DMS153 (cell line): ENCODE results near the gene GOLGA6A.
"Not testable (repeated sequence)": the region's sequence is repeated elsewhere in the genome, so short reads cannot be mapped to it uniquely, and the experiment has no call there.

Experiments used
- DNase-seq: peaks from one replicate; lab custom pipeline; 2025; lab: John Stamatoyannopoulos, UW

Gene GOLGA6A

DNA sequence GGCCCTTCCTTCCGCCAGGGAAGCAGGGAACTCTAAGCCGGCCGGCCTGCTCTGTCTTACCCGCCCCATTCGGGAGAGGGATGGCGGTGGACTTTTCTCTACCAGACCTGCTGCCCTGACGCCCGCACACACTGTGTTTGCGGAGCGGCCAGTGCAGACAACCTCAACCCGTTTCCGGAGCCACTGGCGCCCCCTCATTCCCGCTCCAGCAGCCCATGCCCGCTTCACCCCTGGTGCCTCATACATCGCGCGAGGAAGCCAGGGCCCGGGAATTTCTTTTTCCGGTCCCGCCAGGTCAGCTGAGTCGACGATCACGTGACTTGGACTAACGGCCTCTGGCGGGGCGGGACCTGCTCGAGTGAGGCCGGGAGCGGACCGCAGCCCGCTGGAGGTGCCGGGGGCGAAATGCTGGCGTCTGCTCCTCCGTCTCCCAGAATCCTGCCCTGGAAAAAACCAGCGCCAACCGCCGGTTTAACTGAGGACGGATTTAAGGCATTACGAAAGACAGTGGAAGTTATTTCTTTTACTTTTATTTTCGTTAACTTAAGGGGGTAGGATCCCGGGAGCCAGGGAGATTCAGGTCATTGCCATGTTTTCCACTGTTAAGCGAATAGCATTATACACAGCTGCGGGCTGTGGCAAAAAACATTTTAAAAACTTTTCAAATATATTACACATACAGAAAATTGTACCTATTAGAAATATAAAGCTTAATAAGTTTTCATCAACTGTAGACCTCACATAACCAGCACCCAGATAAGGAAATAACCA is 17.8 kb upstream of the GOLGA6A start:
- DNase-seq, result not testable (repeated sequence)

DNA sequence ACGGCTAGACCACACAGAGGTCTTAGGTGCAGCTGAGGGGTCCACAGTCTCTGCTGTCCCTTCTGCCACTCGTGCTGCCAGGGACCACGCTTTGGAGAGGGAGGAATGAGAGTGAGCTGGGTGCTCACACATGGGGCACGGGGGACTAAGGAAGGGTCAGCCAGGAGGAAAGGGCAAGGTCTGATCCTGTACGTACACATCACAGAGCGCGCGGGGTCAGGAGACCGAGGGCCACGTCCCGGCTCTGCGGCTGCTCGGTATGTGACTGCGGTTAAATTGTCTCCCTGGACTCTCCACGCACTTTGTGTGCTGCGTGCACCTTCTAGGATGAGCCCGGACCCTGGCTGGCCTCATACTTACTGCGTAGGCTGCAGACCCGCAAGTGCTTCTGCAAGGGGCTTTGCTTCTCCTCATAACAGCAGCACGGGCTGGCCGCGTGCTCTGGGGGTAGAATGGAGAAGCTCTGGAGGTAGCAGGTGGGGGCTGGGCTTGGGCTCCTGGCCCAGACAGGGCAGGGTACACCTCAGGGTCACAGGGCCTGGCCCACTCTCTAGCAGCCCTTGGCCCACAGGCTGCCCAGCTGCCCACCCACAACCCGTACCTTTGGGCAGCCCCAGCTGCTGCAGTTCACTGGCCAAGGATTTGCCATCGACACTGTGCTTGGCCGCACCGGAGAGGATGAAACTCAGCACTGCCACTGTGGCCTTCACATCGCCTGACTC is 14.6 kb upstream of the GOLGA6A start:
- not testable (repeated sequence) for DNase-seq

DNA sequence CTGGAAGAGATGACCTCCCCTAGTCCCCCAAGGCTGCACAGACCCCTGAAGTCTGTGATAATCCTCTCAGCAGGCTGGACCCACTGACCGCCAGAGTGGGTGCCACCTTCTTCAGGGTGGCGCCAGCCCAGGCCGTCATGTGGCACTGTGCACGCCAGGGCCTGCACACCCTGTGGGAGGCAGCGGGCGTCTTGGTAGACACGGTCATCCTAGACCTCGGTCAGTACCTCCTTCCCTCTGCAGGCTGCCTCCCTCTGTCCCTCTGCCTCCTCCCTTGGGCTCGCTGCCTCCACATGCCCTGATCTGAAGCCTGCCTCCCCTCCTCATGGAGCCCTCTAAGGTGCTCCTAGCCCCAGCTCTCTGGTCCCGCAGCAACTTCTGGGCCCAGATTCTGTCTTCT is 13.3 kb upstream of the GOLGA6A start:
- not testable (repeated sequence) for DNase-seq

DNA sequence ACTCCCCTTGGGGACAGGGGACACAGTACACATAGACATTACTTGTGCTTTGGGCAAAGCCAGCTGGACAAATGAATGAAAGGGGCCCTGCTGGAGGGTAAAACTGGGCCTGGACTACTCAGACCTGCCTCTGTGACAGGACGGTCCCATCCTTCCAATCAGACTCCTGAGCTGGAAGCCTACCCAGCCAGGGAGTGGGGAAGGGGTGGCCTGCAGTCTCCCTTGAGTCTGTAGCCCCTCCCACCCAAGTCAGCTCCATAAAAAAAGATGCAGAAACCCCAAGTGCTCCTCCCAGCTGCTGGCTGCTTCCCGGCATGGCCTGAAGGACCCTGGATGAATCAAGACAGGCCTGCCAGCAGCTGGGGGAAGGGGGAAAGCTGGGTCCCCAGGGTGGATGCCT is 12.2 kb upstream of the GOLGA6A start:
- DNase-seq, result not testable (repeated sequence)

DNA sequence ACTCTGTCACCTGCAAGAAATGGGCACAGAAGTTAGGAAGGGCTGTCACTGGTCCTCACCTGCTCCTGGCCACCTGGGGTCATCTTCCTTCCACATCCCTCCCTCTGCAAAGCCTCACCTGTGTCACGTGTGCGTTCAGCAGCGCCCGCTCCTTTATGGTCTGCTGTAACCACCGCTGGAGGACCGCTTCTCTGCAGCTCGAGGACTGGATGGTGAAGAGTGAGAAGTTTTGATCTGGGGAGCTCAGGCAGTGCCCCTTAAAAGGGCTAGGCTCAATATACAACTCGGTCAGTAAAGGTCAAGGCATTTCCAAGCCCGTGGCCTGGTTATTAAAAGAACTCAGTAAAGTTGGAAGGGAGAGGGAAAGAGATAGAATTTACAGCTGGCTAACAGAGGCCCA is 6.6 kb downstream of the GOLGA6A start:
- not testable (repeated sequence) for DNase-seq

DNA sequence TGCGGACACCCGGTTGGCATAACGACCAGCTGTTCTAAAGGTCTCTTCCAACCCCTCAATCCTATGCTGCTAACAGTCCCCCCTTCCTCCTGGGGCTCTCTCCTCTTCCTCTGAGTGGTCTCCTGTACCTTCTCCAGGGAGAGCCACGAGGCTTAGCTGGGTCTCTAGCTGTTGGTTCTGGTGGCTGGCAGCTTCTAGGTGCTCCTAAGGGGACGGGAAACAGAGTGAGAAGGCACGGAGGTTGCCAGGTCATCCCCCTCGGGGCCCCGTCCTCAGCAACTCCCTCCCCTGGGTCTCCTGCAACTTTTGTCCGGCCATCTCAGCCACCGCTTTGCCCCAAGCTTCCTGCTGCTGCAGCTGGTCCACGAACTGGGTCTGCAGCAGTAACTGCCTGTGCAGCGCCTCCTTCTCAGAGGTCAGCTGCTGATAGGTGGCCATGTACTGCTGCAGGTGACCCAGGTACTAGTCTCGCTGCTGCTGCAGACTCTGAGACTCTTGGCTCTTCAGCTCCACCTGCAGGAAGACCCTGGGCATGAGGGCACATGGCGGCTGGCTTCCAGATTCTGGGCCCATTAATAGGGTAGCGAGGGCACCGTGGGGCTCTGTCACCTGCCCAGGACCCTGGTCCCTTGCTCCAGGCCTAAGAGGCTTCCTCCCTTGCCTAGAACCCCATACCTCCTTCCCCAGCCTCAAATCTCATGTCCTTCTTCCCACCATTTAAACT is 9.6 kb downstream of the GOLGA6A start:
- DNase-seq, result not testable (repeated sequence)

DNA sequence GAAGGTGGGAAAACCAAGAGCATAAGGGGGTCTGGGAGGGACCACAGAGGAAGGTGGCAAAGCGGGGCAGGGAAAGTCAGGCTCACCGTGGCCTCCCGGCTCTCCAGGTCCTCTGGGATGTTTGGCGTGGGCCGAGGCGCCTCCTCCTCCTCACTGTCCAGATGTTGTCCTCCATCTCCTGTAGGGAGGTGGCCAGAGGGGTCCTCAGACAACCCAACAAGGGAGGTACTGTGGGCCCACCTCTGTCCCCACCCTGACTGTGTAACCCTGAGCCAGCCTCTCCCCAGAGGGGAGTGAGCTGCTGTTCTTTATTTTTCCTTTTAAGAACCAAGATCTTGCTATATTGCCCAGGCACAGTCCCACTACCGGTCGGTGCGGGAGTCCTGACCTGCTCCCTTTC is 10.2 kb downstream of the GOLGA6A start:
- DNase-seq, result not testable (repeated sequence)

DNA sequence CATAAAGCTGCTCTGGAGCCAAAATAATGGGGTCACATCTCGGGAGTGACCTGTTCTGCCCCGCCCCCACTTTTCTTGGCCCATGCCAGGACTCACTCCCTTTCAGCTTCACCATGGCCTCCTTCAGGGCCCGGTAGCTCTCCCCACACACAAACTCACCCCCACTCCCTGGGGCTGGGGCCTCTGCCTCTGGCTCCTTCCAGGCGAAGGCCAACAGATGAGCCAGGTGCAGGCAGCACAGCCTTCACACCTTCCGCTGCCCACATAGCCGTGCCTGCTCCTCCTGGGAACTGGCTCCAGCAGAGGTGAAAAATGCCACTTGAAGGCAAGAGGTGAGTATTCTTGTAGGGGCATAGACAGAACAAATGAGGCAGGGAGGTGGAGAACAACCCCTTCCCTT is 10.7 kb downstream of the GOLGA6A start:
- DNase-seq, result not testable (repeated sequence)

DNA sequence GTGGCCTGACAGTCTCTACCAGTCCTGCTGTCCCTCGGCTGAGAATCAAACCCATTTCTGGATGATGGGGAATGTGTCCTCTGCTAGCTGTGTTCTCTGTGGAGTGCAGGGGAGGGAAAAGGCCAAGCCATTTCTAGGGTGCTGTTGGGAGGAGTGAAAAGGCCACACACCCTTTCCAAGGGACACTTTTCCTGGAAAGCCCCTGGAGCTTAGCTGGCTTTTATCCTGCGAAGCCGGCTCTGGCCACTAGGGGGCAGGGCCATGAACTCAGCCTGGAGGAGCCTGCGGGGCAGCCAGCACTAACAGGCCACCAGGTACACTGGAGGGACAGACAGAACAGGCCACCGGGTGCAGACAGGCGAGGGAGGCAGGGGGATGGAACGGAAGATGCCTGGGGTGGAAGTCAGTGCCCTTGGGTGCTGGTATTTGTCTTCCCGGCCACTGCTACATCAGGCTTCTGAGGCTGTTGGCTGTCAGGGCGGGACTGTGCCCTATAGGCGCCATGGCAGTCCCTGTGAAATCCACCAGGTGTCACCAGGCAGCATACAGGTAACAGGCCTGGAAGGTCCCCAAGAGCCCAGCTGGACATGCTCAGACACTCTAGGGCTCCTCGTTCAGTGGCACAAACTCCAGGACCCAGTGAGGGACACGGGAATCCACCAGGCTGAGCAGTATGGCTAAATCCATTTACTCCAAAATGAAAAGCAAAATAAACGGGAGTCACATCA is 16.5 kb downstream of the GOLGA6A start:
- DNase-seq, result not testable (repeated sequence)

DNA sequence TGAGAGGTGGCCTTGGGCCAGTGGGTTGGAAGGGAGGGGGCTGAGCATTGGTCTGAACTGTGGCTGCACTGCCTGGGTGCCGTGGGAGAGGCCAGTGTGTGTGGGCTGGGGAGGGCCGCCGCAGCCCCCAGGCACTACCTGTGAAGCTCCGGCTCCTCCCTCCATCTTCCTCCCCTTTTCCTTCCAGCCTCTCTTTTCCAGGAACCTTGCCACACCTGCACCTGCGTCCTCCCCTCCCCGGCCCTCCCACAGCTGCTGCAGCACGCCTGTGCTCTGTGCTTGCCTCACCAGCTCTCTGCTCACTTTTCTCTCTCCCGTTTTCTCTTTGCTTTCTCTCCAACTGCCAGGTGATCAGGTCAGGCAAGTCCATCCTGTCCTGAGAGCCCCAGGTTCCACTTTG is 17.5 kb downstream of the GOLGA6A start:
- not testable (repeated sequence) for DNase-seq

DNA sequence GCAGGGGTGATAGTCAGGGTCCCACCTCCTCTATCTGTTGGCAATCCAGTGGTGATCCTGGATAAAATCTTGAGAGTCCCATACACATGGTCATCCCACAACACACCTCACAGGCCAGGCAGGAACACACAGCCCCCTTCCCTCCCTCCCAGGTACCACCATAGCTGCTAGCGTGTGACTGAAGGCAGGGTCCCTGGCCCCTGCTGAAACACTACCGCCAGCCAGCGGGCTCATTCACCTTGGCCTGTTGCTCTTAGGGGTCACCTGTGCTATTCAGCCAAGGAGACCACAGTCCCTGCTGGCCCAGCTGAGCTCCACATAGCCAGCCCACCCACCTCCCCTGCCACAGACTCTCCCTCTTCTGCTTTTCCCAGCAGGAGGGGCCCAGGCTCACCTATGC is 18.2 kb downstream of the GOLGA6A start:
- DNase-seq, result not testable (repeated sequence)

DNA sequence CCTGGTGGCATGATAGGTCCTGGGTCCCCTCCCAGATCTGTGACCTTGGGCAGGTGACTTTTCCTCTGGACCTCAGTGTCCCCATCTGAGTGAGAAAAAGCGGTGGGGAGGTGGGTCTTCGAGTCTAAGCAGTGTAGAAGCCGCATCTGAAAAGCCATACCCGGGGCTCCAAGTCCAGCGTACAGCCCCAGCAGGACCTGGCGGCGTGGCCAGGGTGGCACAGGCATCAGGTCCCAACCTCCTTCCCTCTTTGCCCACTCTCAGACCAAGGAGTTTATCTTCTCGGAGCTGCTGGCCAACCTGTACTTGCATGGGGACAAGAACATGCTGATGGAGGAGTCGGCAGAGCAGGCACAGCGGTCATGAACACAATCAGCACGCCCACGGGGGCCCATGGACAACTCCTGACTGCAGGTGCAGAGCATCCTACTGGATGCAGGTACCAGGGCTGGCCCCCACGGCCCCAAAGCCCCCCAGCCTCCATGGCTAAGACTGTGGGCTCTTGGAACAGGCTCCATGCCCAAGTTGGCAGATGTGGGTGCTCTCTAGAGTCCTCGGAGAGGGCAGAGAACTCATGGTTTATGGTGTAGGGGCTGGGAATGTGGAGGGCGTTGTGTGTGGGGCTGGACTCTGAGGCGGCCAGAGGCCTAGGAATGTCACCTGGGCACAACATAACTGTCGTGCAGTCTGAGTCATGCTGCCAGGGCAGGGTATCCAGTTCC is 18.8 kb downstream of the GOLGA6A start:
- DNase-seq, result not testable (repeated sequence)

DNA sequence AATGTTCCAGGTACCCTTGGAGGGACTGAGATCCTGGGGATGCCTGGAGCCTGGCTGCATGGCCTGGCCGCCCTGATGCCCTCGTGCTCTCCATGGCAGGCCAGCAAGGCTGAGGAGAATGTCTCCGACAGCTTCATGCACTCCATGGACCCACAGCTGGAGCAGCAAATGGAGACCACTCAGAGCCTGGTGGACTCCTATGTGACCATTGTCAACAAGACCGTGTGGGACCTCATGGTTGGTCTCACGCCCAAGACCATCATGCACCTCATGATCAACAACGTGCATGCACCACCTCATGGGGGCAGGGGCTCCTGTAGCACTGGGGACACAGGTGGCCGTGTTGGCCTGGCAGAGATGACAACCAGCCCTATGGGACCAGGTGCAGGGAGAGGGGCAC is 19.7 kb downstream of the GOLGA6A start:
- DNase-seq, result no peak

DNA sequence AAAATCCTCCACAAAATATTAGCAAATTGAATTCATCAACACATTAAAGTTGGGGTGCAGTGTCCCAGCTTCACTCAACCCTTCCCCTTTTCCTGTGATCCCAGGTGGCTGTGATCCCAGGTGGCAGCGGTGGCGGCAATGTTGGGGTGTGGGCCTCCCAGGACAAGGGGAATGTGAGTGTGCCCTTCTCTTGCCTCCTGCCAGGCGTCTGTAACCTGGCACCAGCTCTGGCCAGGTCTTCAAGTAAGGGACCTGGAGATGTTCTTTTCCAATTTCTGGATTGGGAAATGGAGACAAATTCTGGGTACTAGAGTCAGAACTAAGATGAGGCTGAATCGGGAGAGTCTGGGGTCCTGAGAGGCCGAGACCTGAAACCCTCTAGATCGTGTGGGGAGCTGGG is 20.1 kb downstream of the GOLGA6A start:
- no peak for DNase-seq

DNA sequence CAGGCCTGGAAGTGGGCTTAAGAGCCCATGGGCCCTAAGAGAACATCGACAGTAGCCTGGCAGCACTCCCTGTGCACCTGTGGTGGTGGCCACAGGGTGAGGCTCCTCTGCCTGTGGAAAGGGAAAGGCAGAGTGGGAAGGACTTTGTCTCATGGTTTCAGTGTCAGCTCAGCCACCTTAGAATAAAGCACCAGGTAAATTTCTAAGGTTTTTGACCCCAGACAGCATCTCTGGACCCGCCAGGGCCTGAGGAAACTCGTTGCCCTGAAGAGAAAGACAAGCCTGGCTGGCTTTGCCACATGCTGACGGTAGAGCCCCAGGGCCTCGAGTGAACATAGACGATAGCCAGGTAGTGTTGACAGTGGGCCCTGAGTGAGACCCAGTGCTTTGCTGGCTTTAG is 22.1 kb downstream of the GOLGA6A start:
- DNase-seq, result no peak

DNA sequence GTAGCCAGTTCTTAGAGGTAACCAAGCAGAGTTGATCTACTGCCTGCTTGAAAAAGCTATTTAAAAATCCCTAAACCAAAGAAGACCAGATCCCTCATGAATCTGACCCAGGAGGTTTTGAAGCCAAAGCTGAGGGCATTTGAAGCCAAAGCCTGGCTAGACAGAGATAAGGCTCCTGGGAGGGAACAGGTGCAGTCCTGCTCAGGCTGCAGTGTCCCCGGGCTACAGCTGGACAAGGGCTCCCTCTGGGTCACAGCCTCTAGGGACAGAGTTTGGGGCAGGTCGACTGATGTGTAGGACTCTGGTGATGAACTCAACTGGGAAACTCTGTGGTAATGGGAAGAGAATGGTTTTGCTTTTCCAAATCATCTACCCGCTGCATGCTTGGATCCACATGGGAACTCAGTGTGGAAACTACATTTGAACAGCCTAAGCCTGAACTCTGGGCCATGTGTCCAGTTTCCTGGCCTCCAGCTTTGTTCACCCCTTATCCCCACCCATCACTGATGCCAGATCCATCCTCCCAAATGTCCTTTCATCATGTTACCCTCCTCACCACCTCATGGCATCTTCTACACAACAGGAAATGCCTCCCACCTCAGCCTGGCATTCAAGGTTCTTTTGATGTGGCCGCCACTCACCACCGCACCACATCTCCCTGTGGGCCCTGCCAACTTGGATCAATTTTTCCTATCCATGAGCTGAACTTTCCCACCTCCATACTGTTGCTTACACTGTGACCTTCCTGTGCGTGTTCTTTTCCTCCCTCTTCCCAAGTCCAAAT is 23.1 kb downstream of the GOLGA6A start:
- DNase-seq, result not testable (repeated sequence)

DNA sequence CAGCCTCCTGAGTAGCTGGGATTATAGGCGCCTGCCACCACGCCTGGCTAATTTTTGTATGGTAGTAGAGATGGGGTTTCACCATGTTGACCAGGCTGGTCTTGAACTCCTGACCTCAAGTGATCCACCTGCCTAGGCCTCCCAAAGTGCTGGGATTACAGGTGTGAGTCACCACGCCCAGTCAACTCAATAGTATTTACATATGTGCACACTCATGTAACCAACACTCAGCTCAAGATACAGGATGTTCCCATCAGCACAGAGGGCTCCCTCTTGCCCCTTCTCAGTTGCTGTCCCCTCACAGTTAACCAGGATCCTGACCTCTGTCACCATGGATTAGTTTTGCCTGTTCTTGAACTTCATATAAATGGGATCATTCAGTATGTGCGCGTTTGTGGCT is 26.0 kb downstream of the GOLGA6A start:
- not testable (repeated sequence) for DNase-seq

DNA sequence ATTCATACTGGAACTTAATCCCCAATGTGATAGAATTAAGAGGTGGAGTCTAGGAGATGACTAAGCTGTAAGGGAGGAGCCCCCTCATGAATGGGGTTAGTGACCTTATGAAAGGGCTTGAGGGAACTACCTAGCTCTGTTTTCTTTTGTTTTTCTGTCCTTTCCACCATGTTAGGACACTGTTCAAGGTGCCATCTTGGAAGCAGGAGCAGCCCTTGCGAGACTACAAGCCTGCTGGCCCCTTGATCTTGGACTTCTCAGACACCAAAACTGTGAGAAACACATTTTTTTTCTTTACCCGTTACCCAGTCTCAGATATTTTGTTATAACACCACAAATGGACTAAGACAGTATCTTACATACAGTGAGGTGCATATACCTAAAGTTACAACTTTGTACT is 26.5 kb downstream of the GOLGA6A start:
- DNase-seq, result no peak

DNA sequence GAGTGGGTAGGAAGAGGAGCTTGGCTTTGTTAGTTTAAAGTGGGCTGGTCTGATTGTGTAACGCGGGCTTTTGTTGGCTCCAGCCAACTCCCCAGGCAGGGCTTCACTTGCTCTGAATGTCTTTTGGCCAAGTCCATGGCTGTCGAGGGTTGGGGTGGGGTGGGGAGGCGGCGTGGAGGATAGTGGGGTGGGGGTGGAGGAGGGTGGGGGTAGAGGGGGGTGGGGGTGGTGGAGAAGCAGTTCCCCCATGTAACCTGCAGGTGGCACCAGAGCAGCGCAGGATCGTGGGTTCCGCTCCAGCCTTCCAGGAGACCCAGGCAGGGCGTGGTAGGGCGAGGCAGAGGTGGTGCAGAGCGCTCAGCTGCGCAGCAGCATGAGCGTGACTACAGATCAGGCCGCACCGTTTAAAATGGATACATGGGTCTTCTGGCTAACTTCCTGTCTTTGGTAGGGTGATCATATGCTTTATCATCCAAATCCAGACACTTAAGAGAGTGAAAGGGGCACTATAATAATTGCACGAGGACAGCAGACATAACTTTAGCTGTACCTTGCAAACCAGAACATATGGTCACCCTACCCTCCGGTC is 28.3 kb downstream of the GOLGA6A start:
- no peak for DNase-seq

DNA sequence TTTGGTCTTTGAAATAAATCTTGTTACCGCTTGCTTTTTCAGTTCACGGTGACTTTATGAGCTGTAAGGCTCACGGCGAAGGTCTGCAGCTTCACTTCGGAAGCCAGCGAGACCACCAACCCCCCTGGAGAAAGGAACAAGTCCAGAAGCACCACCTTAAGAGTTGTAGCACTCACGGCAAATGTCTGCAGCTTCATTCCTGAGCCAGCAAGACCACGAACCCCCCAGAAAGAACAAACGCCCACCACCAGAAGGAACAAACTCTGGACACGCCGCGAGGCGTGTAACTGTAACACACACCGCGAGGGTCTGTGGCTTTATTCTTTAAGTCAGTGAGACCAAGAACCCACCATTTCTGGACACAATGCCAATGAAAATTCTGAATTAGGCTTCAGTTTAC is 28.8 kb downstream of the GOLGA6A start:
- DNase-seq, result no peak
